Calu3 (cell line): Measurements from ENCODE around the gene CALHM2. TPM values are rescaled to one million over a fixed set of nuclear protein-coding genes. Genes with fewer than 3 reads are reported as not detected.

Experiments used
- BruUV-seq: library from RNA; stranded (reverse); fragments of 400-500 nt; replicated peaks from 2 replicates; lab custom pipeline; 2021; lab: Mats Ljungman, UMichigan
- CTCF ChIA-PET: fragments of 300-600 bp; sonication (Branson Sonifier 250); formaldehyde crosslinking; loops from one replicate; lab custom pipeline; 2022; ENCODE audit warnings: antibody characterized with exemption; lab: Charles Lee
- DNase-seq: peaks from one replicate; pipeline ENCODE4 v3.0.0; 2022
- H3K27ac Mint-ChIP-seq: one replicate; pipeline ENCODE4 v1.8.0; 2022; ENCODE audit warnings: mixed read lengths; ENCODE audit not compliant: unreplicated experiment
- H3K27me3 Mint-ChIP-seq: one replicate; pipeline ENCODE4 v1.8.0; 2022; ENCODE audit warnings: mixed read lengths; ENCODE audit not compliant: unreplicated experiment
- H3K36me3 Mint-ChIP-seq: one replicate; pipeline ENCODE4 v1.8.0; 2022; ENCODE audit warnings: mild to moderate bottlenecking, moderate library complexity, mixed read lengths; ENCODE audit not compliant: insufficient read depth, unreplicated experiment
- H3K4me1 Mint-ChIP-seq: one replicate; pipeline ENCODE4 v1.8.0; 2022; ENCODE audit warnings: mild to moderate bottlenecking, low read depth, mixed read lengths; ENCODE audit not compliant: unreplicated experiment
- H3K4me3 Mint-ChIP-seq: one replicate; pipeline ENCODE4 v1.8.0; 2022; ENCODE audit warnings: mild to moderate bottlenecking, low read depth, moderate library complexity, mixed read lengths; ENCODE audit not compliant: unreplicated experiment
- H3K9me3 Mint-ChIP-seq: one replicate; pipeline ENCODE4 v1.8.0; 2022; ENCODE audit warnings: low read depth, mixed read lengths; ENCODE audit not compliant: unreplicated experiment
- intact Hi-C: fragments of 100-400 bp; cut with micrococcal nuclease; formaldehyde crosslinking; loops from one replicate; pipeline ENCODE4 v1.10.0; 2022; ENCODE audit not compliant: unreplicated experiment
- total RNA-seq: library from RNA; stranded (reverse); gene quantifications from 2 replicates; pipeline ENCODE4 v1.2.3, GENCODE V29; 2022
- TF ChIP-seq, protein P1 (sequence below): fragments of 200-600 bp; IDR thresholded peaks from one replicate; pipeline ENCODE4 v1.8.0; 2022; ENCODE audit warnings: antibody characterized with exemption; ENCODE audit not compliant: unreplicated experiment

Gene CALHM2
- total RNA-seq, 1 experiment from 2014 or later, result 0.45 TPM

DNA sequence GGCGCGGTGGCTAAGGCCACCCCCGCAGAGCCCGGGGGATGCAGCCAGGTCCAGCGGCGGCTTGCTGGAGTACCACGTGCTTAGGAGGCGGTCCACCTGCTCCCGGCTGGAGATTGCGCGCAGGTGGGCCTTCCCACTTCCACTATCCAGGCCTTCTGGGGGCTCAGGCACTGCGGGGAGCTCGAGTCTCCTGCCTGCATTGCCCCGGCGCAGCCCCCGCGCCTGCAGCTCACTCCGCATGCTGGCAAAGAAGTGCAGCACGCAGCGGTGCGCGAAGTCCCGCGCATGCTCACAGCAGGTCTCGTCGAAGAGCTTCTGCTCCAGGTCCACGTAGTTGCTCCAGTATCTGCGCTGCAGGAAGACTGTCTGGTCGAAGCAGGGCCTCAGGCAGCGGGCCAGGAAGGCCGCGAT lies 21.1 kb upstream of the CALHM2 start:
- no peak for DNase-seq
- Mint-ChIP-seq H3K4me3 (no peak overlapping the region), H3K27me3 (peaks cover 25% of the 10 kb centered on the region), H3K27ac (no peak overlapping the region), H3K36me3 (no peaks in the 10 kb centered on the region), H3K4me1 (no peaks in the 10 kb centered on the region), H3K9me3 (no peaks in the 10 kb centered on the region)
- intact Hi-C loops, result no loop called here
- no TSS peak for BruUV-seq
- CTCF ChIA-PET, result no interaction called here
- TF ChIP-seq, protein P1, sequence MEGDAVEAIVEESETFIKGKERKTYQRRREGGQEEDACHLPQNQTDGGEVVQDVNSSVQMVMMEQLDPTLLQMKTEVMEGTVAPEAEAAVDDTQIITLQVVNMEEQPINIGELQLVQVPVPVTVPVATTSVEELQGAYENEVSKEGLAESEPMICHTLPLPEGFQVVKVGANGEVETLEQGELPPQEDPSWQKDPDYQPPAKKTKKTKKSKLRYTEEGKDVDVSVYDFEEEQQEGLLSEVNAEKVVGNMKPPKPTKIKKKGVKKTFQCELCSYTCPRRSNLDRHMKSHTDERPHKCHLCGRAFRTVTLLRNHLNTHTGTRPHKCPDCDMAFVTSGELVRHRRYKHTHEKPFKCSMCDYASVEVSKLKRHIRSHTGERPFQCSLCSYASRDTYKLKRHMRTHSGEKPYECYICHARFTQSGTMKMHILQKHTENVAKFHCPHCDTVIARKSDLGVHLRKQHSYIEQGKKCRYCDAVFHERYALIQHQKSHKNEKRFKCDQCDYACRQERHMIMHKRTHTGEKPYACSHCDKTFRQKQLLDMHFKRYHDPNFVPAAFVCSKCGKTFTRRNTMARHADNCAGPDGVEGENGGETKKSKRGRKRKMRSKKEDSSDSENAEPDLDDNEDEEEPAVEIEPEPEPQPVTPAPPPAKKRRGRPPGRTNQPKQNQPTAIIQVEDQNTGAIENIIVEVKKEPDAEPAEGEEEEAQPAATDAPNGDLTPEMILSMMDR, result no peak

DNA sequence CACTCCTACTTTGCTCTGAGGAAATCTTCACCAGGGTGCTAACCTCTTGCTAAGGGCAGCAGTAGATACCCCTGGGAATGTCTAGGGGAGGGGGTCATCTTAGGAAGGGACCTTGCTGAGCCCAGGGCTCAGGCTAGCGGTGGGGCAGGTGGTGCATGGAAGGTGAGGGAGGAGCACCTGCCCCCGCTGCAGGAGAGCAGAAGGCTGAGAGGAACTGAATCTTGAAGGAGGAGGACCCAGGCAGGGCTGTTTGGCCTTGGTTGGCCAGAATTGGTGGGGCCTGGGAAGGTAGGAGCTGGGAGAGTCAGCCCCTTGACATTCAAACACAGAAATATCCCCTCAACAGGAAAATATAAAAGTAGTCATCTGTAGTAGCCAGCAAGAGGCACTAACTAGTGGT lies 19.8 kb upstream of the CALHM2 start:
- intact Hi-C loops, result no loop called here
- CTCF ChIA-PET, result no interaction called here
- H3K9me3 Mint-ChIP-seq, result no peaks in the 10 kb centered on the region
- no peak overlapping the region for H3K4me3 Mint-ChIP-seq
- TF ChIP-seq, protein P1, result no peak
- no TSS peak for BruUV-seq
- no peak overlapping the region for H3K27ac Mint-ChIP-seq
- H3K36me3 Mint-ChIP-seq, result no peaks in the 10 kb centered on the region
- H3K27me3 Mint-ChIP-seq, result peaks cover 25% of the 10 kb centered on the region
- no peak for DNase-seq
- H3K4me1 Mint-ChIP-seq, result no peaks in the 10 kb centered on the region

DNA sequence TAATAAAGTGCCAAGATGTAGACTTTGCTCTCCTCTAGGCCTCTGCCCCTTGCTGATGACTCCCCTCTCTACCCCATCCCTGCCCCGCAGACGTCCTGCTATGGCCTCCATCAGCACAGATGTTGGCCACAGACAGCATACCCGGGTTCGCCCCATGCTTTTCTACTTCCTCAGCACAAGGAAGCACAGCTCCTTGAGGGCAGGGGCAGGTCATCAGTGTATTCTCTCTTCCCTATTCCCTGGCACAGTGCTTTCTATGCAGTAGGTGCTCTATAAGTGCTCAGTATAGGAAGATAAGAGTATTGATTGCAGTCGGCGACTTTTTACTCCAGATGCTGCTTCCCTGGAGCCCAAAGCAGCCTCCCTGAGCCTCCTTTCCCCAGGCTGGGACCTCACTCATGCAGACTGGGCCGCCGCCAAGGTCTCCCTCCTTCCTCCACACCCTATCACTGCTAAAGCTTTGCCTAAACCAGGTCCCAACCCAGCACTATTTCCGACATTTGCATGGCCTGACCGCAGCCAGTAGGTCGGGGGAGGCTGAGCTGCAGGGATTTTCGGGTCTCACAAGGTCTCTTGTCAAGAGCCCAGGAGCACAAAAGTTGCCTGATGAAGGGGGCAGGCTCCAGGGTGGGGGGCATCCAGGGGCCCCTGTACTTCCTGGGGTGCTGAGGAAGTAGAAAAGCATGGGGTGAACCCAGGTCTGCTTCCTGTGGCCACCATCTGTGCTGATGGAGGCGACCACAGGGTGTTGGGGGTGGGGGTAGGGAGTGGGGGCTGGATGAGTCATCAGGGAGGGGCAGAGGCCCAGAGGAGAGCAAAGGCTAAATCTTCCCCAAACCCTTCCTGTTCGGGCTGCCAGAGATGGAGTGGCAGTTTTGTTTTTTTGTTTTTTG lies 18.8 kb upstream of the CALHM2 start:
- CTCF ChIA-PET, result no interaction called here
- H3K36me3 Mint-ChIP-seq, result no peaks in the 10 kb centered on the region
- H3K27ac Mint-ChIP-seq, result no peak overlapping the region
- H3K27me3 Mint-ChIP-seq, result peaks cover 25% of the 10 kb centered on the region
- TF ChIP-seq, protein P1, result no peak
- intact Hi-C loops, result no loop called here
- no peaks in the 10 kb centered on the region for H3K9me3 Mint-ChIP-seq
- BruUV-seq, result no TSS peak
- no peak overlapping the region for H3K4me3 Mint-ChIP-seq
- no peaks in the 10 kb centered on the region for H3K4me1 Mint-ChIP-seq
- no peak for DNase-seq

DNA sequence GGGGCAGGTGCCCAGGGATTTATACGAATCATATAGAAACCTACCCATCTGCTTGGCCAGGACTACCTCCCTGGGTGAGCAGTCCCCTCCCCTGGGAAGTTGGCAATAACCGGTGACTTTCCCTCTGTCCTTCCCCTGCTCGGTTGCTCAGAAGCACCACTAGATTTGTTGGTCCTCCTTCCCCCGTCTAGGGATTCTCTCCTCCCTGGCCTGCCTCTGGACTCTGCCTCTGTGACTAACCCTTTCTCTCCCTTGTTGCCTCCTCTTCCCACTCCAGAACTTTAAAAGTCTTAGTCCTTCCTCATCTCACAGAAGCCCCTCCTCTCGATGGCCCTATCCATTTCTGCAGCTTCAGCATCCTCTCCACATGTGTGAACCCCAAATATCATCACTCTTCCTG lies 17.0 kb upstream of the CALHM2 start:
- CTCF ChIA-PET, result no interaction called here
- TF ChIP-seq, protein P1, result no peak
- Mint-ChIP-seq H3K9me3 (no peaks in the 10 kb centered on the region), H3K4me1 (no peaks in the 10 kb centered on the region), H3K27ac (no peak overlapping the region), H3K27me3 (peaks cover 25% of the 10 kb centered on the region), H3K36me3 (no peaks in the 10 kb centered on the region), H3K4me3 (no peak overlapping the region)
- intact Hi-C loops, result no loop called here
- no peak for DNase-seq
- BruUV-seq, result no TSS peak
